Fibroblast of mammary gland (primary cell): Measurements from ENCODE around the gene VWA8.

ENCODE experiments used
- DNase-seq: peaks from one replicate; pipeline ENCODE4 v3.0.0-alpha.2; 2010; ENCODE audit warnings: low read depth
- H3K4me3 ChIP-seq: 2 replicates; pipeline ENCODE4 v1.5.1; 2011; ENCODE audit warnings: low read depth, mild to moderate bottlenecking, low read length, moderate library complexity; ENCODE audit not compliant: control insufficient read depth
- TF ChIP-seq, protein P1 (sequence below): conservative IDR thresholded peaks from 2 replicates; pipeline ENCODE4 v1.5.1; 2011; ENCODE audit warnings: low read depth, low read length, inconsistent platforms; ENCODE audit not compliant: control insufficient read depth, insufficient read depth

Gene VWA8

DNA sequence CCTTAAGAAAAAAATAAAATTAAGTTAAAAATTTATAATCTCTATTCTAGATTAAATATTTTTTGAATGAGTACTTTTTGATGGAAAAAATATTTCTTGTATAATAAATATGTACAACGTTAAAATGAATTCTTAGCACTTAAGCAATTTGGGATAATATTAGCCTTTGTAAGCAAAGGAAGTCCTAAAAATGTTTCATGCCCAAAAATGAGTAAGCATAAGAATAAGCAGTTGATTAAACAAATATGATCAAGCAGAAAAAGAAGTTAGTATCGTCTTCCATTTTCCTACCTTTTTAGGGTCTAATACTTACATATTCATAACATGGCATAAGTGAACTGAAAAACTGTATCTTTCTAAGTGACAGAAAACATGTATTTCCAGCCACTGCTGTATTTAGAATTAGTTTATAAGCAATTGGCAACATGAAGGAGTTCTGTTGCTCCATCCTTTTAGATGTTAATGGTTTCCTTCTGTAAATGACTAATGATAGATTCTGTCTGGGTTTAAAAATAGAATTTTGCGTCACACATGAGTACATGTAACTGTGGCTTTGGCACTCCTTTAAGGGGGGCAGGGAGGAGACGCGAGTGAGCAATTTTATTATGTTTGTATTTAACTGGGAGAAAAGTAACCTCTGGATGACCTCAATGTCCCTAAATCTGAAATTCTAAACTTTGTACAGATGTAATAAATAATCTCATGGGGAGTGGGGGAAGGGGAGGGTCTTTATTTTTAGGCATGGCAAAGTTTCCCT lies 266.2 kb downstream of the VWA8 start:
- TF ChIP-seq, protein P1, sequence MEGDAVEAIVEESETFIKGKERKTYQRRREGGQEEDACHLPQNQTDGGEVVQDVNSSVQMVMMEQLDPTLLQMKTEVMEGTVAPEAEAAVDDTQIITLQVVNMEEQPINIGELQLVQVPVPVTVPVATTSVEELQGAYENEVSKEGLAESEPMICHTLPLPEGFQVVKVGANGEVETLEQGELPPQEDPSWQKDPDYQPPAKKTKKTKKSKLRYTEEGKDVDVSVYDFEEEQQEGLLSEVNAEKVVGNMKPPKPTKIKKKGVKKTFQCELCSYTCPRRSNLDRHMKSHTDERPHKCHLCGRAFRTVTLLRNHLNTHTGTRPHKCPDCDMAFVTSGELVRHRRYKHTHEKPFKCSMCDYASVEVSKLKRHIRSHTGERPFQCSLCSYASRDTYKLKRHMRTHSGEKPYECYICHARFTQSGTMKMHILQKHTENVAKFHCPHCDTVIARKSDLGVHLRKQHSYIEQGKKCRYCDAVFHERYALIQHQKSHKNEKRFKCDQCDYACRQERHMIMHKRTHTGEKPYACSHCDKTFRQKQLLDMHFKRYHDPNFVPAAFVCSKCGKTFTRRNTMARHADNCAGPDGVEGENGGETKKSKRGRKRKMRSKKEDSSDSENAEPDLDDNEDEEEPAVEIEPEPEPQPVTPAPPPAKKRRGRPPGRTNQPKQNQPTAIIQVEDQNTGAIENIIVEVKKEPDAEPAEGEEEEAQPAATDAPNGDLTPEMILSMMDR: no peak
- peak; percentile 98 for DNase-seq

DNA sequence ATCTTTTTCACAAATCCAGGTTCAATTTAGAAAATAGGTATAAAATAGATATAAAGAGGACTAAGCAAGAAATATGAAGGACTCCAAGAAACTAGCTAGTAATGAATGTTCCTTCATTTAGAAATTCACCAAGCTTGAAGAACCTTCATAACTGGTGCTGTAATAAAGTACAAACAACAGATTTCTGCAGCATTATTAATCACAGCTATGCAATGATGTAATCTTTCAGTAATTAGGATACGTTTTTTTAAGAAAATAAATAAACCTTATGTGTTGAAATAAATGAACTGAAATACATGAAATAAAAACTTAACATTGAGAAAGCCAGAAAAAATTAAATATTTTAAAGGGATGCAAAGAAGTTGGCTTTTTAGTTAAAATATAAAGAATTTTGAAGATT lies 267.5 kb downstream of the VWA8 start:
- H3K4me3 ChIP-seq: no peak overlapping the region
- TF ChIP-seq, protein P1: no peak
- peak; percentile 22 for DNase-seq

More for the DNA sequence above, 266.2 kb downstream of the VWA8 start:
- H3K4me3 ChIP-seq: no peak overlapping the region

DNA sequence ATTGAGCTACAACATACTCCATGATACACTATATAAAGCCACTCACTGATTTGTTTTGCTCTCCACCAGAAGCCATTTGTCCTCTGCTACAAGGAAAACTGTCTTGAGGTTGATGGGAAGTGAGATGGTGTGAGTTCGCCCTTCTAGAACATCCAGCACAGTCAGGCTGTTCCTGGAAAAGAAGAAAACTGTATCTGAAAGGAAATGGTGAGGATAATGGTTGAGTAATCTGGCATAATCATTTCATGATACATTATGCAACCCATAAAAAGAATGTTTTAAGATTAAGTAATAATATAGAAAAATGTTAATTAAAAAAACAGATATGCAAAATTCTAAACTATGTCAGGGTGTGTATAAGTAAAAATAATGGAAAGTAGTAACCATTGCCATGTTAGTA lies 269.6 kb downstream of the VWA8 start:
- TF ChIP-seq, protein P1: no peak
- H3K4me3 ChIP-seq: no peak overlapping the region
- peak; percentile 64 for DNase-seq

DNA sequence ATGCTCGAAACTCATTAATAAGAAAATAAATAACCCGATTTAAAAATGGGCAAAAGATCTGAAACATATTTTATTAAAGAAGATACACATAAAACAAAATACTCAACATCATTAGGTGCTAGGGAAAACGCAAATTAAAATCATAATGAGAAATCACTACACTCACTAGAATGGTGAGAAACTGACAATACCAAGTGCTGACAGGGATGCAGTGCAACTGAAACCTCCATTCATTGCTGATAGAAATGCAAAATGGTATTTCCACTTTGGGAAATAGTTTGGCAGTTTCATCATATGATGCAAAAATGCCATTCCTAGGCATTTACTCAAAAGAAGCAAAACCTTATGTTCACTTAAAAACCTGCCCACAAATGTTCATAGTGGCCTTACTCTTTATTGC lies 278.1 kb downstream of the VWA8 start:
- TF ChIP-seq, protein P1: no peak
- no peak for DNase-seq
- H3K4me3 ChIP-seq: no peak overlapping the region

GRCh38 chr13:41682001-41682400 lies 278.9 kb downstream of the VWA8 start:
- TF ChIP-seq, protein P1: no peak
- DNase-seq: no peak

DNA sequence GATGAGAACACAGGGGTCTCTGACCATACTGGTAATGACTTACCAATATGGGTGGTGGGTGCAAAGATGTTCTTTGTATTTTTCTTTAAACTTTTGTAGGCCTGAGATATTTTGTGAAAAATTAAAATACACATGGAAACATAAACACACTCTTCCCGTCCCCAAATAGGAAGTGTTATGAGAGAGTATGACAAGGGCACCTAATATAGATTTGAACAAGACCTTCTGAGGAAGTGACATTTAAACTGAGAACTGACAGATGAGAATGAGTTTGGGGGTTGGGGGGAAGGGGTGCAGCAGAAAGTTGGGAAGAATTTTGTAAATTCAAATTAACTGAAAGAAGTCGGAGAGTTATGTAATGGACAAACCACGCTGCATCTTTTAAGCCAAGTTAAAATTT lies 279.3 kb downstream of the VWA8 start:
- no peak for DNase-seq
- H3K4me3 ChIP-seq: no peak overlapping the region
- TF ChIP-seq, protein P1: no peak

More at GRCh38 chr13:41682001-41682400, 278.9 kb downstream of the VWA8 start:
- no peak overlapping the region for H3K4me3 ChIP-seq

GRCh38 chr13:41680900-41681299 lies 280.0 kb downstream of the VWA8 start:
- DNase-seq: no peak
- TF ChIP-seq, protein P1: no peak
- H3K4me3 ChIP-seq: no peak overlapping the region
